Transverse colon (tissue), 4 donors: ENCODE results near the gene TSPAN9. TPM values are rescaled to one million over a fixed set of nuclear protein-coding genes. Genes with fewer than 3 reads are reported as not detected.

Source experiments
- DNase-seq: peaks from one replicate; pipeline ENCODE4 v3.0.0-alpha.2; 2019
- H3K27ac ChIP-seq, 4 donors: fragments of 200-600 bp; sonication (generic); 2 replicates each; pipeline ENCODE4 v1.5.1; 2016 to 2018; ENCODE audit warnings: inconsistent platforms in 4 of 4
- H3K27me3 ChIP-seq: fragments of 200-600 bp; sonication (generic); 2 replicates; pipeline ENCODE4 v1.5.1; 2017; ENCODE audit warnings: inconsistent platforms
- H3K36me3 ChIP-seq, 4 donors: fragments of 200-600 bp; sonication (generic); 2 replicates each; pipeline ENCODE4 v1.5.1; 2017 to 2019; ENCODE audit warnings: inconsistent platforms in 4 of 4
- H3K4me1 ChIP-seq, 4 donors: fragments of 200-600 bp; sonication (generic); 2 replicates each; pipeline ENCODE4 v1.5.1; 2017 to 2020; ENCODE audit warnings: inconsistent platforms in 4 of 4
- H3K4me3 ChIP-seq, 4 donors: fragments of 200-600 bp; sonication (generic); 1 replicate in 1 of 4; 2 replicates in 3 of 4; pipeline versions ENCODE4 v1.5.1 to v1.6.1; 2017 to 2019; ENCODE audit warnings: inconsistent platforms in 4 of 4
- H3K9me3 ChIP-seq, 2 donors: fragments of 200-600 bp; sonication (generic); 2 replicates each; pipeline ENCODE4 v1.5.1; 2017 to 2019; ENCODE audit warnings: inconsistent platforms in 2 of 2
- EP300 ChIP-seq: sonication (generic); formaldehyde crosslinking; IDR thresholded peaks from one replicate; pipeline ENCODE4 v1.6.1; 2017; ENCODE audit warnings: antibody characterized with exemption, low read depth
- POLR2A ChIP-seq: fragments of 450-650 bp; IDR thresholded peaks from one replicate; pipeline ENCODE4 v1.6.1; 2016; ENCODE audit warnings: antibody characterized with exemption, mild to moderate bottlenecking, moderate library complexity
- POLR2AphosphoS5 ChIP-seq, 3 donors: sonication (generic); formaldehyde crosslinking; IDR thresholded peaks; one replicate each; pipeline ENCODE4 v1.6.1; 2016; ENCODE audit warnings: antibody characterized with exemption in 3 of 3
- WGBS, 2 donors: methylation state at CpG; one replicate each; pipeline ENCODE4 v1.1.5; 2018; ENCODE audit warnings: low coverage in 1 of 2; 5-methylcytosine and 5-hydroxymethylcytosine counted together
- in situ Hi-C, 4 donors: fragments of 200-750 bp; cut with MboI; loops; one replicate each; pipeline versions ENCODE4 v1.15.0 to v1.15.1; 2017; ENCODE audit warnings: low sequenced_read_pairs in 3 of 4, low pct_ligation_motif_present in 1 of 4, low pct_unique_long_range_greater_than_20kb in 1 of 4
- intact Hi-C: fragments of 100-400 bp; cut with DNase I; formaldehyde crosslinking; loops from one replicate; pipeline ENCODE4 v1.15.1; 2023; ENCODE audit warnings: low total_unique reads
- total RNA-seq, 4 donors: library from RNA; depleted of rRNA; stranded (reverse); fragments of >200 nt; gene quantifications; one replicate each; pipeline ENCODE4 v1.1.0, GENCODE V29; 2016
- TF ChIP-seq, protein P1 (sequence below), 5 experiments: fragments of 200-600 bp in 3 of 5; fragments of 450-650 bp in 2 of 5; sonication (generic) in 3 of 5; IDR thresholded peaks; 1 replicate in 2 of 5; 2 replicates in 3 of 5; pipeline ENCODE4 v1.5.1; 2016 to 2017; ENCODE audit warnings: antibody characterized with exemption in 5 of 5, inconsistent platforms in 3 of 5, mild to moderate bottlenecking in 2 of 5, moderate library complexity in 1 of 5

The TSPAN9 gene
- total RNA-seq, 4 donors from 2014 or later: 4.2 to 9.3 (median 6.1) TPM

DNA sequence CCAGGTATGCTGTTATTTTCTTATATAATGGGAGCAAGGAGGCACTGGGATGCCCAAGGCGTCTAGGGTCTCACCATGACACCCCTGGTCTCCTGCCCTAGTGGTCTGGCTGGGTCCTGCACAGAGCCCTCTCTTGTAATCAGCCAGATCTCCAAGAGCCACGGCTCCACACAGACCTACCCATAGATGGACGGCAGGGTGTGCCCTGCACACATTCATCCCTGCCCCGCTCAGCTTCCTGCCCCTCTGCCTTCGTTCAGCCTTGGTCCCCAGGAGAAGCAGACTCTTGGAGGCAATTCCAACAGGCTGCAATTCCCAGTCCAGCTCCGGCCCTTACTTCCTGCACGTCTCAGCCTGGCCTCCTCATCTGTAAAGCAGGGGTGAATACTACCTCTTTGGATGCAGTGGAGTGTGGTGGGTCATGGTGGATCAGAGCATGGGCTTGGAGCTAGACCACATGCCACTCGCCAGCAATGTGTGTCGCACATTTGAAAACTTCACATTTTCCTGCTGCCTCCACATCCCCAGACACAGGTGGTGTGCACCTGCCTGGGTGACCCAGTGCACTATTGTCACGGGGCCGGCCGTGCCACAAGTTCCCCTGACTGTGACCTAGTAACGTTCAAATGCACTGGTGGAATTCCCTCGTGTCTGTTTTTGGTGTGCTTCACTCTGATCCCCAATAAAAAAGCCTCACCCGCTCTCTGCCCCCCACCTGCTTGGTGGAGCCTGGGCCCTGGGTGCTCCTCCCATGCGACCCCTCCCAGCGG, 242.7 kb downstream of the TSPAN9 start:
- TF ChIP-seq, protein P1, sequence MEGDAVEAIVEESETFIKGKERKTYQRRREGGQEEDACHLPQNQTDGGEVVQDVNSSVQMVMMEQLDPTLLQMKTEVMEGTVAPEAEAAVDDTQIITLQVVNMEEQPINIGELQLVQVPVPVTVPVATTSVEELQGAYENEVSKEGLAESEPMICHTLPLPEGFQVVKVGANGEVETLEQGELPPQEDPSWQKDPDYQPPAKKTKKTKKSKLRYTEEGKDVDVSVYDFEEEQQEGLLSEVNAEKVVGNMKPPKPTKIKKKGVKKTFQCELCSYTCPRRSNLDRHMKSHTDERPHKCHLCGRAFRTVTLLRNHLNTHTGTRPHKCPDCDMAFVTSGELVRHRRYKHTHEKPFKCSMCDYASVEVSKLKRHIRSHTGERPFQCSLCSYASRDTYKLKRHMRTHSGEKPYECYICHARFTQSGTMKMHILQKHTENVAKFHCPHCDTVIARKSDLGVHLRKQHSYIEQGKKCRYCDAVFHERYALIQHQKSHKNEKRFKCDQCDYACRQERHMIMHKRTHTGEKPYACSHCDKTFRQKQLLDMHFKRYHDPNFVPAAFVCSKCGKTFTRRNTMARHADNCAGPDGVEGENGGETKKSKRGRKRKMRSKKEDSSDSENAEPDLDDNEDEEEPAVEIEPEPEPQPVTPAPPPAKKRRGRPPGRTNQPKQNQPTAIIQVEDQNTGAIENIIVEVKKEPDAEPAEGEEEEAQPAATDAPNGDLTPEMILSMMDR (IDR thresholded peaks at IDR 0.05): no peak
- TF ChIP-seq EP300 (no peak), POLR2AphosphoS5 (IDR thresholded peaks at IDR 0.05) (no peak), POLR2A (no peak)
- Histone ChIP-seq H3K27ac (no peak overlapping the region), H3K27me3 (no peaks in the 10 kb centered on the region), H3K4me1 (peaks cover 0 to 7% (median 2%) of the 10 kb centered on the region in 4 donors), H3K9me3 (no peaks in the 10 kb centered on the region), H3K4me3 (no peak overlapping the region), H3K36me3 (no peaks in the 10 kb centered on the region)
- intact Hi-C loops (no loop called here), in situ Hi-C loops (no loop called here)
- no peak for DNase-seq
- WGBS, 2 donors: 77% methylated on average over 17 of the region's 17 CpGs; no CpG with 5 or more reads in 1 of the 2 donors

DNA sequence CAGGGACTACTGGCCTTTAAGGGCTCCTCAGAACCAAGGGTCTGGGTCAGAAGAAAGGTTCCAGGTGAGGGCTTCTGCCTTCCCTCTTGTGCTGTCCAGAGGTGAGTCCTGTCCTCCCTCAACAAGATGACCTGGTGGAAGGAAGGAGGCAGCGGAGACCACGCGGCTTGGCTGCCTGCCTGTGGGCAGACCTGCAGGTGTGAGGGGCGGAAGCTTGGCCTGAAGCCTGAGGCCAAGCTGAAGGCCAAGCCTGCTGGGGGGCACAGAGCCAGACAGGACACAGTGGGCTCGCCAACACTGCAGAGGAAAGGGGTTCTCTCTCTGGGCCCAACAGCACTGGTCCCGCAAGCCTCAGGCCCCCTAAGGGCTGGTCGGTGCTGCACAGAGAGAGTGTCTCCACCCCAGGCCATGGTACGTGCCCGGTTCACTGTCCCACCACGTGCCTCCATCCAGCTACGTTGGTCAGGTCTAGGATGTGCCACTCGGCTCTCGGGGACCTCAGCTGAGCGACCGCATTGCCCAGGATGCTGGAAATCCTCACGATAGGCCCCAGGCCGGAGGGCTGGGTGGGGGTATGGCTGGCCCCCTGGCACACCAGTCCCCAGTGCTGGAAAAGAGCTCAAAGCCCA, 243.8 kb downstream of the TSPAN9 start:
- WGBS, 2 donors: 87% methylated on average over 13 of the region's 17 CpGs; no CpG with 5 or more reads in 1 of the 2 donors
- TF ChIP-seq, protein P1 (IDR thresholded peaks at IDR 0.05): no peak
- TF ChIP-seq POLR2A: no peak
- TF ChIP-seq POLR2AphosphoS5 (IDR thresholded peaks at IDR 0.05): no peak
- no peak for TF ChIP-seq EP300

DNA sequence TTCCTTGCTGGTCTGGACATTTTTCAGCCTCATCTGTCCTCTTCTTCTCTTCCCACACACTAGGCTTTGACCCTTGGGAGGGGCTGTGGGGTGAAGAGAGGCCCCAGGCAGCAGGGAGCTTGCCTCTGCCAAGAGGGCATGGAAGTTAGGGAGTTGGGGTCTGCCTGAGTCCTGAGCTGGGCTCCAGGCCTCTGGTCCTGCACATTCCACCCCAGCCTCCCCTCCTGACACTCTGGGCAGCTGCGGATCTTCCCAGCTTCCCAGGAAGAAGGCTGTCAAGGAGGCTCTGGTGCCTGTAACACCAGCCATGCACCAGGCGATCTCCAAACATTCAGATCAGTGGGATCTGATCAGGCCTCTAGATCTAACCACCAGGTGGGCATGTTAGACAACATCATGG, 244.7 kb downstream of the TSPAN9 start:
- intact Hi-C loops (no loop called here), in situ Hi-C loops (no loop called here)
- Histone ChIP-seq H3K9me3 (no peaks in the 10 kb centered on the region), H3K27me3 (no peaks in the 10 kb centered on the region), H3K27ac (no peak overlapping the region), H3K4me3 (no peak overlapping the region), H3K4me1 (no peaks in the 10 kb centered on the region), H3K36me3 (no peaks in the 10 kb centered on the region)
- 92% methylated on average over 2 of the region's 2 CpGs; no CpG with 5 or more reads in 1 of the 2 donors for WGBS, 2 donors
- TF ChIP-seq EP300 (no peak), POLR2A (no peak), POLR2AphosphoS5 (IDR thresholded peaks at IDR 0.05) (no peak)
- TF ChIP-seq, protein P1 (IDR thresholded peaks at IDR 0.05): no peak
- DNase-seq: no peak

More for the DNA sequence above, 243.8 kb downstream of the TSPAN9 start:
- no peaks in the 10 kb centered on the region for H3K36me3 ChIP-seq
- no peak for DNase-seq
- no peak overlapping the region for H3K4me3 ChIP-seq
- intact Hi-C loops: no loop called here
- no peaks in the 10 kb centered on the region for H3K27me3 ChIP-seq
- no peaks in the 10 kb centered on the region for H3K9me3 ChIP-seq
- in situ Hi-C loops: no loop called here
- H3K4me1 ChIP-seq: no peaks in the 10 kb centered on the region
- H3K27ac ChIP-seq: no peak overlapping the region

DNA sequence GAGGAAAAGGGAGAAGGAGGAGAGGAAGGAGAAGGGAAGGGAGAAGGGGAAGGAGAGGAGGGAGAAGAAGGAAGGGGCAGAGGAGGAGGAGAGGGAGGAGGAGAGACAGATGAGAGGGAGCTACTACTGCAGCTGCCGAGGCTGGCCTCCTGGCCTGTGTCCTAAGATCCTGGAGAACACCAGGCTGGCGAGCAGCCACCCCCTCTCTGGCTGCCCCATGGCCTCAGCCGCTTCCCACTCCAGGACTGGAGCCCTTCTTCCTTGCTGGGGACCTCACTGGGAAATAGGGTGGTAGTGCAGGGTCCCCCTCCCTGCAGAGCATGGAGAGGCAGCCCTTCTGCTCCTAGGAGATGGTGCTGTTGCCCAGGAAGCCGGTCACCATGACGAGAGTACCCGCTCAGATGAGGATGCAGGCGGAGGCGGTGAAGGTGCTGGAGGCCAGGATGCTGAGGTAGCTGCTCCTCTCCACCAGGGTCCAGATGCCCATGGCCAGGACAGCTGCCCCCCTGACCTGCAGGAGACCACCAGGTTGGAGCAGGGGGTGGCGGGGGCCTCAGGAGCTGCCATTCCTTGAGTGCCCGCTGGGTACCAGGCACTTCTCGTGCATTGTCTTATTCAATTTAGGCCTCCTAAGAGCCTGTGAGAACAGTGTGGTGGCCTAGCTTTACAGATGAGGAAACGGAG, 246.0 kb downstream of the TSPAN9 start:
- no peaks in the 10 kb centered on the region for H3K27me3 ChIP-seq
- H3K27ac ChIP-seq: no peak overlapping the region
- TF ChIP-seq, protein P1 (IDR thresholded peaks at IDR 0.05): no peak
- TF ChIP-seq POLR2AphosphoS5 (IDR thresholded peaks at IDR 0.05) (no peak), EP300 (no peak), POLR2A (no peak)
- H3K9me3 ChIP-seq: no peaks in the 10 kb centered on the region
- no peak for DNase-seq
- no peaks in the 10 kb centered on the region for H3K4me1 ChIP-seq
- no peaks in the 10 kb centered on the region for H3K36me3 ChIP-seq
- in situ Hi-C loops (no loop called here), intact Hi-C loops (no loop called here)
- H3K4me3 ChIP-seq: no peak overlapping the region
- WGBS, 2 donors: 71 to 89% methylated on average over 1 to 12 of the region's 12 CpGs
